CD14-positive monocyte (primary cell): ENCODE results near the gene RAC3. TPM values are rescaled to one million over a fixed set of nuclear protein-coding genes. Genes with fewer than 3 reads are reported as not detected.

Experiments used
- DNase-seq, 3 donors: peaks; one replicate each; pipeline ENCODE4 v3.0.0-alpha.2; 2011 to 2022
- H2AFZ ChIP-seq: 2 replicates; pipeline ENCODE4 v1.6.0; 2012; ENCODE audit warnings: mild to moderate bottlenecking, low read depth, low read length, inconsistent platforms; ENCODE audit not compliant: insufficient read depth, poor library complexity, severe bottlenecking
- H3K27ac ChIP-seq, 2 donors: 1 replicate in 1 of 2; 2 replicates in 1 of 2; pipeline ENCODE4 v1.5.1; 2012 to 2013; ENCODE audit warnings: low read length in 2 of 2, control low read depth in 1 of 2, inconsistent platforms in 1 of 2, low read depth in 1 of 2, mild to moderate bottlenecking in 1 of 2
- H3K27me3 ChIP-seq, 2 donors: one replicate each; pipeline versions ENCODE4 v1.6.0 to v1.6.1; 2011 to 2013; ENCODE audit warnings: low read length in 2 of 2; ENCODE audit not compliant: control insufficient read depth in 2 of 2, insufficient read depth in 2 of 2
- H3K36me3 ChIP-seq, 2 donors: replicated peaks in 1 of 2; 1 replicate in 1 of 2; 2 replicates in 1 of 2; pipeline versions ENCODE4 v1.5.1 to v1.6.1; 2012 to 2013; ENCODE audit warnings: low read length in 2 of 2, control low read depth in 1 of 2, inconsistent platforms in 1 of 2, mild to moderate bottlenecking in 1 of 2; ENCODE audit not compliant: insufficient read depth in 2 of 2, control insufficient read depth in 1 of 2
- H3K4me1 ChIP-seq, 2 donors: 1 replicate in 1 of 2; 2 replicates in 1 of 2; pipeline versions ENCODE4 v1.5.1 to v1.6.1; 2012 to 2013; ENCODE audit warnings: low read length in 2 of 2, control low read depth in 1 of 2, inconsistent platforms in 1 of 2, mild to moderate bottlenecking in 1 of 2, moderate library complexity in 1 of 2; ENCODE audit not compliant: insufficient read depth in 2 of 2, control insufficient read depth in 1 of 2
- H3K4me2 ChIP-seq: replicated peaks from 2 replicates; pipeline ENCODE3; 2012; ENCODE audit warnings: low read length, moderate library complexity, mild to moderate bottlenecking; ENCODE audit not compliant: poor library complexity, severe bottlenecking; ENCODE audit errors: extremely low read depth
- H3K4me3 ChIP-seq, 3 experiments: fragments of 200-600 bp in 1 of 3; sonication (generic) in 1 of 3; replicated peaks in 1 of 3; 1 replicate in 2 of 3; 2 replicates in 1 of 3; pipeline ENCODE4 v1.5.1; 2011 to 2013; ENCODE audit warnings: low read length in 3 of 3, mild to moderate bottlenecking in 3 of 3, control low read depth in 2 of 3, low read depth in 2 of 3, inconsistent platforms in 1 of 3, moderate library complexity in 1 of 3
- H3K79me2 ChIP-seq: 2 replicates; pipeline ENCODE4 v1.6.0; 2012; ENCODE audit warnings: mild to moderate bottlenecking, control low read depth, inconsistent platforms, low read length, moderate library complexity; ENCODE audit not compliant: insufficient read depth
- H3K9ac ChIP-seq: 2 replicates; pipeline ENCODE4 v1.6.0; 2017; ENCODE audit warnings: low read length, mild to moderate bottlenecking; ENCODE audit not compliant: insufficient read depth, poor library complexity, severe bottlenecking
- H3K9me3 ChIP-seq, 2 donors: replicated peaks in 1 of 2; 1 replicate in 1 of 2; 2 replicates in 1 of 2; pipeline versions ENCODE4 v1.5.1 to v1.6.1; 2012 to 2013; ENCODE audit warnings: low read length in 2 of 2, control low read depth in 1 of 2; ENCODE audit not compliant: control insufficient read depth in 1 of 2, insufficient read depth in 1 of 2
- H4K20me1 ChIP-seq: 2 replicates; pipeline ENCODE4 v1.6.0; 2012; ENCODE audit warnings: mild to moderate bottlenecking, low read length, control low read depth, moderate library complexity; ENCODE audit not compliant: insufficient read depth
- H3K27ac Mint-ChIP-seq, 7 donors: one replicate each; pipeline ENCODE4 v1.8.0; 2020; ENCODE audit warnings: mild to moderate bottlenecking in 7 of 7, mixed read lengths in 7 of 7, moderate library complexity in 6 of 7, inconsistent platforms in 2 of 7
- H3K27me3 Mint-ChIP-seq, 3 donors: one replicate each; pipeline ENCODE4 v1.8.0; 2021 to 2022; ENCODE audit warnings: low read depth in 3 of 3, mild to moderate bottlenecking in 3 of 3, mixed read lengths in 3 of 3, moderate library complexity in 3 of 3, inconsistent platforms in 1 of 3
- H3K36me3 Mint-ChIP-seq, 2 donors: one replicate each; pipeline ENCODE4 v1.8.0; 2020; ENCODE audit warnings: mixed read lengths in 2 of 2, inconsistent platforms in 1 of 2, mild to moderate bottlenecking in 1 of 2
- H3K4me1 Mint-ChIP-seq: one replicate; pipeline ENCODE4 v1.8.0; 2020; ENCODE audit warnings: mild to moderate bottlenecking, mixed read lengths
- H3K4me3 Mint-ChIP-seq, 2 donors: one replicate each; pipeline ENCODE4 v1.8.0; 2020; ENCODE audit warnings: mild to moderate bottlenecking in 2 of 2, mixed read lengths in 2 of 2, moderate library complexity in 1 of 2
- H3K9me3 Mint-ChIP-seq, 7 donors: one replicate each; pipeline ENCODE4 v1.8.0; 2020 to 2022; ENCODE audit warnings: mixed read lengths in 7 of 7, mild to moderate bottlenecking in 6 of 7, moderate library complexity in 6 of 7, inconsistent platforms in 2 of 7
- WGBS: methylation state at CpG from one replicate; pipeline ENCODE4 v1.1.5; 2013; ENCODE audit warnings: missing lambda C conversion rate; ENCODE audit not compliant: insufficient coverage; 5-methylcytosine and 5-hydroxymethylcytosine counted together
- intact Hi-C, 2 donors: fragments of 100-400 bp; cut with micrococcal nuclease; formaldehyde crosslinking; loops; one replicate each; pipeline versions ENCODE4 v1.15.0 to v1.15.1; 2023
- polyA plus RNA-seq, 3 donors: library from polyadenylated mRNA; depleted of rRNA in 1 of 3; unstranded in 2 of 3; stranded (reverse) in 1 of 3; fragments of 300-500 nt in 2 of 3; fragments of >200 nt in 1 of 3; fragmentation: Illumina TruSeq in 2 of 3; gene quantifications; 1 replicate in 2 of 3; 2 replicates in 1 of 3; pipeline ENCODE4 v1.2.3, GENCODE V29; 2012 to 2021
- TF ChIP-seq, protein P1 (sequence below): fragments of 200-600 bp; IDR thresholded peaks from one replicate; pipeline ENCODE4 v1.8.0; 2022; ENCODE audit warnings: antibody characterized with exemption, mild to moderate bottlenecking

Gene RAC3
- polyA plus RNA-seq, 3 donors: 1.8 TPM; not detected in 2

DNA sequence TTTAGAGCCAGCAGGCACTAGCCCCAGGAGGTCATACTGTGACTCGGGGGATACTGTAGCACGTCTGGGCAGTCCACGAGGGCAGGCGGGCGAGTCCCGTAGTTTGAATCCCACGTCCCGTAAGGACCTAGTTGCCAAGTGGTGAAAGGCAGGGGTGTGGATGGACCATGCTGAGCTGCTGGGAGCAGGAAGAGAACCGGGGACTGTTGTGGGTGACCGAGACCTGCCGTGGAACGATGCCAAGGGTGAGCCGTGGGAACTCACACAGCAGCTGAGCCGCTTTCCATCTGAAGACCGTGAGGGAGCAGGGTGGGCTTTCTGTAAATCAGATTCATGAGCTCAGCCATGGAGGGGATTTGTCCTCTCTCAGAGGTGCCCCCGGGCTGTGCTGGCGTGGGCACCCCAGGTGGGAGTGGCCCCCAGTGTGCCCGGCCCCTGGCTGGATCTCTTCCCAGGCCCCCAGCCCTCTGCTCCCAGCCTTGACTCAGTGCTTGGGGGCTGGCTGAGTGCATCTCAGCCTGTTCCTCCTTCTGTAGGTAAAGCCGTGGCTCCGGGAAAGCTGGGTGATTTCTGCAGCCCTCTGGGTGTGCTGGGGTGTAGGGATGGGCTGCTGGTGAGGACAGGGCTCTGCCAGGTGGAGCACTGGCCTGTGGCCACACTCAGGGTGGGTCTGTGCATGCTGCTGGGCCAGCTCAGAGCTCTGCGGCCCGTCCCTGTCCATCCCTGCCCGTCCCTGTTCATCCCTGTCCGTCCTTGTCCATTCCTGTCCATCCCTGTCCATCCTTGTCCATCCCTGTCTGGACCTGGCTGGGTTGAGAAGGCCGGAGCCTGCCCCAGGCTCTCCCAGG lies 40.4 kb upstream of the RAC3 start:
- WGBS: 96% methylated on average over 22 of the region's 25 CpGs
- peaks cover 31 to 41% of the 10 kb centered on the region in 2 donors for H3K36me3 ChIP-seq
- no peaks in the 10 kb centered on the region for H3K9me3 ChIP-seq
- no peak overlapping the region for H3K4me3 ChIP-seq
- TF ChIP-seq, protein P1, sequence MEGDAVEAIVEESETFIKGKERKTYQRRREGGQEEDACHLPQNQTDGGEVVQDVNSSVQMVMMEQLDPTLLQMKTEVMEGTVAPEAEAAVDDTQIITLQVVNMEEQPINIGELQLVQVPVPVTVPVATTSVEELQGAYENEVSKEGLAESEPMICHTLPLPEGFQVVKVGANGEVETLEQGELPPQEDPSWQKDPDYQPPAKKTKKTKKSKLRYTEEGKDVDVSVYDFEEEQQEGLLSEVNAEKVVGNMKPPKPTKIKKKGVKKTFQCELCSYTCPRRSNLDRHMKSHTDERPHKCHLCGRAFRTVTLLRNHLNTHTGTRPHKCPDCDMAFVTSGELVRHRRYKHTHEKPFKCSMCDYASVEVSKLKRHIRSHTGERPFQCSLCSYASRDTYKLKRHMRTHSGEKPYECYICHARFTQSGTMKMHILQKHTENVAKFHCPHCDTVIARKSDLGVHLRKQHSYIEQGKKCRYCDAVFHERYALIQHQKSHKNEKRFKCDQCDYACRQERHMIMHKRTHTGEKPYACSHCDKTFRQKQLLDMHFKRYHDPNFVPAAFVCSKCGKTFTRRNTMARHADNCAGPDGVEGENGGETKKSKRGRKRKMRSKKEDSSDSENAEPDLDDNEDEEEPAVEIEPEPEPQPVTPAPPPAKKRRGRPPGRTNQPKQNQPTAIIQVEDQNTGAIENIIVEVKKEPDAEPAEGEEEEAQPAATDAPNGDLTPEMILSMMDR: no peak
- no peaks in the 10 kb centered on the region for H3K9me3 Mint-ChIP-seq
- H3K27ac Mint-ChIP-seq: peak overlapping the region in 1 of 7 donors; percentile 56
- no peaks in the 10 kb centered on the region for H3K4me1 Mint-ChIP-seq
- no peak overlapping the region for H3K9ac ChIP-seq
- H2AFZ ChIP-seq: no peak overlapping the region
- peaks cover 14% of the 10 kb centered on the region for H4K20me1 ChIP-seq
- H3K4me3 Mint-ChIP-seq: no peak overlapping the region
- H3K4me1 ChIP-seq: no peaks in the 10 kb centered on the region
- intact Hi-C loops: no loop called here
- DNase-seq: no peak
- no peaks in the 10 kb centered on the region for H3K79me2 ChIP-seq
- H3K4me2 ChIP-seq: no peak overlapping the region
- no peaks in the 10 kb centered on the region for H3K27me3 ChIP-seq
- no peak overlapping the region for H3K27ac ChIP-seq
- H3K36me3 Mint-ChIP-seq: peaks cover 40 to 58% of the 10 kb centered on the region in 2 donors
- peaks cover 0 to 1% (median 0%) of the 10 kb centered on the region in 3 donors for H3K27me3 Mint-ChIP-seq

DNA sequence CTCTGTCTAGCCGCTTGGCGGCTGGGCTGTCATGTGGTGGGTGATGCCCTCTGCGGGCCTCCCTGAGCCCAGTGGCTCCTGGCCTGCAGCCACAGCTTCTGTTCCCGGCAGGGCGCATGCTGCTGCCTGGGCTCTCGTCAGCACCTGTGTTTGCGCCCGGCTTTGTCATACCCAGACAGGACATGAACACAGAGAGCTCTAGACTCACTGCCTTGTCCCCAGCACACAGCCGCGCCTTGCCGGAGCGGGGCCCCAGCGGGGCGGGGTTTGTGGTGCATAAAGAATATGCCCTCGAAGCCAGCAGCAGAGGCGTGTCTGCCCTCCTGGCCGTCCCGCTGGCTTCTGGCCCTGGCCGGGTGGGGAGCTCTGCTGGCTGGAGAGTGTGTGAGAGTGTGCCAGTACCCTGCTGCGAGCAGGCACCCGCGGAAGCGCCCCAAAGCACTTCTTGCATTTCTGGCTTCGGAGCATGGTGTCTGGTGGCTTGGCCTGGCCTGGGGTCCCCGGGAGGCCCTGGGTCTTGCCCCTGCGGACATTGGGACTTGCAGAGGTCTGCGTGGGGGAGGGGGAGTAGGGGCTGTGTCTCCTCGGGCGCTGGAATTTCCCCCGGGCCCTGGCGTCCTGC lies 39.7 kb upstream of the RAC3 start:
- H3K9me3 ChIP-seq: no peaks in the 10 kb centered on the region
- TF ChIP-seq, protein P1: no peak
- intact Hi-C loops: no loop called here

More for the DNA sequence above, 39.7 kb upstream of the RAC3 start:
- peaks cover 0 to 1% (median 0%) of the 10 kb centered on the region in 3 donors for H3K27me3 Mint-ChIP-seq
- H3K4me3 Mint-ChIP-seq: no peak overlapping the region
- H3K27ac ChIP-seq: no peak overlapping the region
- peaks cover 14% of the 10 kb centered on the region for H4K20me1 ChIP-seq
- WGBS: 90% methylated on average over 26 of the region's 31 CpGs
- no peaks in the 10 kb centered on the region for H3K4me1 Mint-ChIP-seq
- no peak overlapping the region for H3K9ac ChIP-seq
- H3K27ac Mint-ChIP-seq: no peak overlapping the region
- H2AFZ ChIP-seq: no peak overlapping the region
- H3K4me3 ChIP-seq: no peak overlapping the region
- H3K4me1 ChIP-seq: no peaks in the 10 kb centered on the region
- peaks cover 38 to 59% of the 10 kb centered on the region in 2 donors for H3K36me3 Mint-ChIP-seq
- no peak overlapping the region for H3K4me2 ChIP-seq
- H3K36me3 ChIP-seq: peaks cover 29 to 42% of the 10 kb centered on the region in 2 donors
- peaks cover 0 to 2% (median 0%) of the 10 kb centered on the region in 7 donors for H3K9me3 Mint-ChIP-seq
- H3K79me2 ChIP-seq: no peaks in the 10 kb centered on the region
- H3K27me3 ChIP-seq: no peaks in the 10 kb centered on the region
- no peak for DNase-seq
